ENCODE measurements around the gene ZFR2.
"Not testable (repeated sequence)": the region's sequence is repeated elsewhere in the genome, so short reads cannot be mapped to it uniquely, and the experiment has no call there.

ZFR2 gene

DNA sequence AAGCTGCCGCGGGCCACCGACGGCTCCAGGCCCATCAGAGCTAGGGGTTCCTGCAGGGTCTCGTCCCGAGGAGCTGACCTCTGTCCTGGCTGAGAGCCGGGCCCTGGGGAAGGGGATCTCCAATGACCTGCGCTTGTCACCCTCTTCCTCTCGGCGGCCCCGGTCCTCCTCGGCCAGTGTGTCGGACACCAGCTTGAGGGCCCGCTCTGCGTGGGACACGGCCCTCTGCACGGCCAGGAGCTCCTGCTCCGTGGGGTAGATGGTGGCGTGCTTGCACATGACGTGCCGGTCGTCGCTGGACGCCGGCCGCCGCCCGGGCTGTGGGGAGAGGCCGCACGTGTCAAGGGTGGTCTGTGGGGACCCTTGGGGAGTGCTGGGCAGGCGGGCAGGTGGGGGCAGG is 49.9 kb downstream of the ZFR2 start:
- Histone ChIP-seq H3K27me3 (ENCODE audit: control insufficient read depth, insufficient read depth, low read length) (no peaks in the 10 kb centered on the region), H3K4me1 (ENCODE audit: control insufficient read depth, insufficient read depth, low read length) (no peaks in the 10 kb centered on the region), H3K9ac (ENCODE audit: low read depth, low read length) (no peak overlapping the region), H3K4me3 (ENCODE audit: low read depth, low read length) (no peak overlapping the region), H3K36me3 (ENCODE audit: control insufficient read depth, insufficient read depth, low read length) (no peaks in the 10 kb centered on the region), H3K9me3 (ENCODE audit: control insufficient read depth, insufficient read depth, low read length) (no peaks in the 10 kb centered on the region)

DNA sequence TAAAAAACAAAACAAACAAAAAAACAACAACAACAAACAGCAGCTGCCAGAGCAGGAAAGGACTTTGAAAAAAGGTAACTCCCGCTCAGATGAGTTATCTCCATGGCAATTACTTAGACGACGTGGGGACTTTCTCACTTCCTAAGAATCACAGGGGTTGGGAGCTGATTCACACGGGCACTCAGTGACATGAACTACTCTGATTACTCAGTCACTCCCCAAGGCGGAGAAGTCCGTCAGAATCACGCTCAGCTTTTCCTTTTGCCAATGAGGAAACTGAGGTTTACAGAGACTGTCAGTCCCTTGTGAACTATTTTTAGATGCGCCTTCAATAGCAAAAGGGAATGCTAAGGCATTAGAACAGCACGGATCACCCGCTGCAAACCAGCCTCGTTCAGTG is 50.4 kb downstream of the ZFR2 start:
- no peaks in the 10 kb centered on the region for H3K27me3 ChIP-seq (ENCODE audit: control insufficient read depth, insufficient read depth, low read length)
- no peak overlapping the region for H3K4me3 ChIP-seq (ENCODE audit: low read depth, low read length)
- H3K9me3 ChIP-seq (ENCODE audit: control insufficient read depth, insufficient read depth, low read length), result no peaks in the 10 kb centered on the region
- H3K4me1 ChIP-seq (ENCODE audit: control insufficient read depth, insufficient read depth, low read length), result no peaks in the 10 kb centered on the region
- no peak overlapping the region for H3K9ac ChIP-seq (ENCODE audit: low read depth, low read length)
- no peaks in the 10 kb centered on the region for H3K36me3 ChIP-seq (ENCODE audit: control insufficient read depth, insufficient read depth, low read length)

GRCh38 chr19:3817761-3818160 is 51.1 kb downstream of the ZFR2 start:
- Histone ChIP-seq H3K27me3 (ENCODE audit: control insufficient read depth, insufficient read depth, low read length) (no peaks in the 10 kb centered on the region), H3K4me3 (ENCODE audit: low read depth, low read length) (no peak overlapping the region), H3K36me3 (ENCODE audit: control insufficient read depth, insufficient read depth, low read length) (no peaks in the 10 kb centered on the region), H3K4me1 (ENCODE audit: control insufficient read depth, insufficient read depth, low read length) (no peaks in the 10 kb centered on the region), H3K9ac (ENCODE audit: low read depth, low read length) (no peak overlapping the region), H3K9me3 (ENCODE audit: control insufficient read depth, insufficient read depth, low read length) (no peaks in the 10 kb centered on the region)

GRCh38 chr19:3816566-3817218 is 52.1 kb downstream of the ZFR2 start:
- Histone ChIP-seq H3K9ac (ENCODE audit: low read depth, low read length) (no peak overlapping the region), H3K9me3 (ENCODE audit: control insufficient read depth, insufficient read depth, low read length) (no peaks in the 10 kb centered on the region), H3K4me1 (ENCODE audit: control insufficient read depth, insufficient read depth, low read length) (no peaks in the 10 kb centered on the region), H3K36me3 (ENCODE audit: control insufficient read depth, insufficient read depth, low read length) (no peaks in the 10 kb centered on the region), H3K4me3 (ENCODE audit: low read depth, low read length) (no peak overlapping the region), H3K27me3 (ENCODE audit: control insufficient read depth, insufficient read depth, low read length) (no peaks in the 10 kb centered on the region)

DNA sequence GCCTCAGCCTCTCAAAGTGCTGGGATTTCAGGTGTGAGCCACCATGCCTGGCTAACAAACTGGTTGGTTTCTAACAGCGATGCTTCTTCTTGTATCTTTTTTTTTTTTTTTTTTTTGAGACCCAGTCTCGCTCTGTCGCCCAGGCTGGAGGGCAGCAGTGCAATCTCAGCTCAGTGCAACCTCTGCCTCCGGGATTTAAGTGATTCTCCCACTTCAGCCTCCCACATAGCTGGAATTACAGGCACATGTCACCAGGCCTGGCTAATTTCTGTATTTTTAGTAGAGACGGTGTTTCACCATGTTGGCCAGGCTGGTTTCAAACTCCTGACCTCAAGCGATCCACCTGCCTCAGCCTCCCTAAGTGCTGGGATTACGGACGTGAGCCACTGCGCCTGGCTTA is 52.7 kb downstream of the ZFR2 start:
- H3K4me3 ChIP-seq (ENCODE audit: low read depth, low read length); H3K4me1 ChIP-seq (ENCODE audit: control insufficient read depth, insufficient read depth, low read length); H3K27me3 ChIP-seq (ENCODE audit: control insufficient read depth, insufficient read depth, low read length); H3K36me3 ChIP-seq (ENCODE audit: control insufficient read depth, insufficient read depth, low read length); H3K9me3 ChIP-seq (ENCODE audit: control insufficient read depth, insufficient read depth, low read length); H3K9ac ChIP-seq (ENCODE audit: low read depth, low read length): not testable (repeated sequence)

- Histone ChIP-seq H3K4me1 (ENCODE audit: control insufficient read depth, insufficient read depth, low read length) (no peaks in the 10 kb centered on the region), H3K4me3 (ENCODE audit: low read depth, low read length) (no peak overlapping the region), H3K9ac (ENCODE audit: low read depth, low read length) (no peak overlapping the region), H3K27me3 (ENCODE audit: control insufficient read depth, insufficient read depth, low read length) (no peaks in the 10 kb centered on the region), H3K36me3 (ENCODE audit: control insufficient read depth, insufficient read depth, low read length) (no peaks in the 10 kb centered on the region), H3K9me3 (ENCODE audit: control insufficient read depth, insufficient read depth, low read length) (no peaks in the 10 kb centered on the region)
Observed at GRCh38 chr19:3814648-3815047, 54.2 kb downstream of the ZFR2 start.

DNA sequence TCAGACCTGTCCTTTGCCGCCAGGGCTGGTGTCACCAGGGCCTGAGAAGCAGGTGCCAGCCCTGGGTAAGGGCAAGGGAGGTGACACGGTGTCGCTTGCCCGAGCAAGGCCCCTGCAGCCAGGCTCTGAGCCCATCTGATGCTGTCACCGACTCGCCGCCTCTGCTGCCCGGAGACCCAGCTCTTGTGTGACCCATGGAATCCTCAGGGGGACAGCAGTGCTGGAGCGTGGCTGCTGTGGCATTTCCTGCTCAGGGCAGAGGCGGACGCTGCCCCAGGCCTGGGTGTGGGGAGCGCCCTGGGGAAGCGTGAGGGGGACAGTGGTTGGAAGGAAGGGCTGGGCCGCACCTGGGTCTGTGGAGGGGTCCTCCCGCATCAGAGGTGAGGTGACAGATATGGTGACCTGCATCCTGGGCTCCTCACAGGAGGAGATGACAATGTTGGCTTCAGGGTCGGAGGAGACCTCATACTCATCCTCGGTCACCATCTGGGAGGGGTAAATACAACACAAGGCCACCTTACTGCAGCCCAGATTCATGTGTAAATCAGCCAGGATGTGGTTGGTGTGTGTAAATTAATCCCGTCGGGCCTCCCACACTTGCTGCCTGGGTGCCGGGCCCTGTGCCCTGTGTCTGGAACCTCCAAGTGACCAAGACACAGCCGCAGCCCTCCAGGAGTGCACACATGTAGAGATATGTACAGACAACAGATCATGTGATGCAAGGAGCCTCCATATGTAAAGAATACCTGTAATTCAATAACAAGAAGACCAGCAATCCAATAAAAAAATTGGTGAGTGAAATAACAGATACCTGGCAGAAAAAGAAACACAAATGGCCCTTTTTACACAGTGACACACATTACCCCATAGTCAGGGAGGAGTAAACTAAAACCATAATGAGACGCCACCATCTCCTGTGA is 55.1 kb downstream of the ZFR2 start:
- no peaks in the 10 kb centered on the region for H3K27me3 ChIP-seq (ENCODE audit: control insufficient read depth, insufficient read depth, low read length)
- H3K9ac ChIP-seq (ENCODE audit: low read depth, low read length), result no peak overlapping the region
- no peak overlapping the region for H3K4me3 ChIP-seq (ENCODE audit: low read depth, low read length)
- no peaks in the 10 kb centered on the region for H3K9me3 ChIP-seq (ENCODE audit: control insufficient read depth, insufficient read depth, low read length)
- H3K36me3 ChIP-seq (ENCODE audit: control insufficient read depth, insufficient read depth, low read length), result no peaks in the 10 kb centered on the region
- no peaks in the 10 kb centered on the region for H3K4me1 ChIP-seq (ENCODE audit: control insufficient read depth, insufficient read depth, low read length)

DNA sequence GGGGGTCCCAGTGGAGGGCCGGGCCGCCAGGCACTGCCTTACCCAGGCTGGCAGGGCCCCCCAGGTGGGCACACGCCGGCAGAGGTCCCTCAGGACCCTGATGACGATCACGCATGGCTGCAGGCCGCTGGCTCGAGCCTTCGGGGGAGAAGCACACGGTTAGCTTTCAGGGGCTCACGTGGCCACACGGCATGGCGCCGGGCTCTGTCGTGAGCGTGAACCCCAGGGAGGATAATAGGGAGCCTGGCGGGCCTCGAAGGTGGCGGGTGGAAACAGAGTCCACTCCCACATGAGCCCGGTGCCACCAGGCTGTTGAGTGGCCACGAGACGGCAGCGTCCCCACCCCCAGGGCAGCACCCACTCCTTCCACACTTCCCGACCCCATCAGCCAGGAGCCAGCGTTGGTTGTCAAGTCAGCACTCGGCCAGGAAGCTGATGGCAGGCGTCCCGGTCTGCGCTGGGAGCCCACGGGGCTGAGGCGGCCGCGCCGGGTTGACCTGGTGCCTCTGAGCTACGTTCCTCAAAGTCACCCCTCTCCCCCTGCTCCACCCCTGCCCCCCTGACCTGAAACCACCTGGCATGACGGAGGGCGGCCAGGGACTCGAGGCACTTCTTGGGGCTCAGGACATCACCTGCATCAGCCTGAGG is 58.0 kb downstream of the ZFR2 start:
- Histone ChIP-seq H3K4me1 (ENCODE audit: control insufficient read depth, insufficient read depth, low read length) (no peaks in the 10 kb centered on the region), H3K9ac (ENCODE audit: low read depth, low read length) (no peak overlapping the region), H3K4me3 (ENCODE audit: low read depth, low read length) (no peak overlapping the region), H3K27me3 (ENCODE audit: control insufficient read depth, insufficient read depth, low read length) (no peaks in the 10 kb centered on the region), H3K9me3 (ENCODE audit: control insufficient read depth, insufficient read depth, low read length) (no peaks in the 10 kb centered on the region), H3K36me3 (ENCODE audit: control insufficient read depth, insufficient read depth, low read length) (no peaks in the 10 kb centered on the region)

DNA sequence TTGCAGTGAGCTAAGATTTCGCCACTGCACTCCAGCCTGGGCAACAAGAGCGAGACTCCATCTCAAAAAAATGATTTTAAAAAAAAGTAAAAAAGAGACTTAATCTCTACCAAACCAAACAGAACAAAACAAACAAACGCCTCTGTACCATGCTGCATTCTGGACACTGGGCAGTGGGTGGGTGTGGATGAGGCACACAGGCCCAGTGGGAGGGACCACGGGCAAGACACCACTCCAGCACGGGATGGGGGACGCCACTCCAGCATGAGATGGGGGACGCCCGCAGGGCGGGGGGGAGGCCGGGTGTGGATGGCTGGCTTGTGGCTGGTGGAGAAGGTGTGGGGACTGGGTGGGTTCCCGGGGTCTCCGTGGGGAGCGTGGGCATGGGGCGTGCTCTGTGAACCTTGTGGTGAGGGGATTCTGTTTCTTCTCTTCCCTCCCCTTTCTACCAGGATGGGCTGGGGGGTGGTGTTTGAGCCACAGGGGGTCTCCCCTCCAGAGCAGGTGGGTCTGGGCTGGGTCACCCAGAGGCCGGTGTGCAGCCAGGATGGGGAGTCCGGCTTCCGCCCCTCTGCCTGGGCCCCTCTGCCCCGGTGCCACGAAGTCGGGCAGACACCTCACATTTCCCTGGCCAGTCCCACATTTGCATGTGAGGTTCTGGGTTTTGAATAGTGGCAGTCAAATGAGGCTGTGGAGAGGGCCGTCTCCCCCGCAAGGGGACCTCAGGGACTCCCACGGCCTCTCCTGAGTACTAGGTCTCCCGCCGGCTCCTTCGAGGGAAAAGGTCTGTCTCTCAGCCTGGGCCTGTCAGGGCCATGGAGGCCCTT is 58.7 kb downstream of the ZFR2 start:
- Histone ChIP-seq H3K27me3 (ENCODE audit: control insufficient read depth, insufficient read depth, low read length) (no peaks in the 10 kb centered on the region), H3K9me3 (ENCODE audit: control insufficient read depth, insufficient read depth, low read length) (no peaks in the 10 kb centered on the region), H3K9ac (ENCODE audit: low read depth, low read length) (no peak overlapping the region), H3K4me3 (ENCODE audit: low read depth, low read length) (no peak overlapping the region), H3K4me1 (ENCODE audit: control insufficient read depth, insufficient read depth, low read length) (no peaks in the 10 kb centered on the region), H3K36me3 (ENCODE audit: control insufficient read depth, insufficient read depth, low read length) (no peaks in the 10 kb centered on the region)

DNA sequence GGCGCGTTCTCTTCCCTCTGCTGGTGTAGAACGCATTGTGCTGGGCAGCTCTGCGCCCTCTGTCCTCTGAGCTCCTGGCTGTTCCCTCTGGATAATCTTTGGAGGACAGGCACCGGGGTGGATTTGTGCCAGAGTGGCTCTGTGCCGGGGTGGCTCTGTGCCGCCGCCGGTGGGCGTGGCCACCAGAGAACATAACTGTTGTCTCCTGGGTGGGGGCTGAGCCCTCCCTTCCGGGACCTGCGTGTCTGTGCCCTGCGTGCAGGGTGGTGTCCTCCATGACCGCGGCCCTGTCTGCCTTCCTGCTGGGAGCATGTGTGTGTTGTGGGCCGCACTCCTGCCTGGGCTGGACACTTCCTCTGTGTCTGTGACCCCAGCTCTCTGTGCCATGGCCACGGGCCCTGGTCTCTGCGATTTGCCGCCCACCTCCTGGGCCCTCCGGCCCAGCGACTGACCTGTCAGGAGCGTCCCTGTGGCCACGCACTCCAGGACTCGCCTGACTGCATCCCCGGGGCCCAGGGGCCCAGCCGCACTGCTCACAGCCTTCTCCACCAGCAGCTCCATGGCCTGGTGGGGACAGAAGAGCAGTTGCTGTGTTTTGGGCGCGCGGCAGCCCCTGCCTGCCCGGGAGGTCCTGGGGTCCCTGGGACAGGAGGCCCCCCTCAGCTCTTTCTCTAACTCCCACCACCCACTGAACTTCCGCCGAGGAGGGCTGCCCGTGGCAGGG is 60.3 kb downstream of the ZFR2 start:
- Histone ChIP-seq H3K36me3 (ENCODE audit: control insufficient read depth, insufficient read depth, low read length) (no peaks in the 10 kb centered on the region), H3K4me1 (ENCODE audit: control insufficient read depth, insufficient read depth, low read length) (no peaks in the 10 kb centered on the region), H3K4me3 (ENCODE audit: low read depth, low read length) (no peak overlapping the region), H3K27me3 (ENCODE audit: control insufficient read depth, insufficient read depth, low read length) (no peaks in the 10 kb centered on the region), H3K9me3 (ENCODE audit: control insufficient read depth, insufficient read depth, low read length) (no peaks in the 10 kb centered on the region), H3K9ac (ENCODE audit: low read depth, low read length) (no peak overlapping the region)

Measured in iPS-15b (cell line).